Memory B cell (primary cell): Measurements from ENCODE around the gene HOXD4.
A peak's percentile ranks its signal among the peaks of the same experiment; 100 is the strongest.

Experiments used
- ATAC-seq: fragments of 150-1000 bp; cut with Tn5 transposase; 2 replicates; pipeline ENCODE4 v1.10.0; 2021; ENCODE audit warnings: low read depth, mild to moderate bottlenecking, moderate library complexity
- DNase-seq, 2 donors: peaks; one replicate each; pipeline ENCODE4 v3.0.0; 2022; ENCODE audit warnings: low spot score in 2 of 2
- H3K27ac Mint-ChIP-seq: one replicate; pipeline ENCODE4 v1.8.0; 2022; ENCODE audit warnings: mild to moderate bottlenecking, moderate library complexity, mixed read lengths
- H3K27me3 Mint-ChIP-seq: one replicate; pipeline ENCODE4 v1.8.0; 2022; ENCODE audit warnings: mixed read lengths
- H3K36me3 Mint-ChIP-seq: one replicate; pipeline ENCODE4 v1.8.0; 2022; ENCODE audit warnings: mild to moderate bottlenecking, mixed read lengths
- H3K4me1 Mint-ChIP-seq: one replicate; pipeline ENCODE4 v1.8.0; 2022; ENCODE audit warnings: mixed read lengths
- H3K4me3 Mint-ChIP-seq: one replicate; pipeline ENCODE4 v1.8.0; 2022; ENCODE audit warnings: mild to moderate bottlenecking, moderate library complexity, mixed read lengths
- H3K9me3 Mint-ChIP-seq: one replicate; pipeline ENCODE4 v1.8.0; 2022; ENCODE audit warnings: mixed read lengths

The HOXD4 gene

GRCh38 chr2:176138526-176138922, 12.8 kb upstream of the HOXD4 start:
- Mint-ChIP-seq H3K27ac (no peak overlapping the region), H3K27me3 (peaks cover 38% of the 10 kb centered on the region), H3K36me3 (peaks cover 3% of the 10 kb centered on the region), H3K4me3 (no peak overlapping the region), H3K9me3 (peaks cover 2% of the 10 kb centered on the region), H3K4me1 (peaks cover 12% of the 10 kb centered on the region)
- DNase-seq (no peak), ATAC-seq (no peak)

DNA sequence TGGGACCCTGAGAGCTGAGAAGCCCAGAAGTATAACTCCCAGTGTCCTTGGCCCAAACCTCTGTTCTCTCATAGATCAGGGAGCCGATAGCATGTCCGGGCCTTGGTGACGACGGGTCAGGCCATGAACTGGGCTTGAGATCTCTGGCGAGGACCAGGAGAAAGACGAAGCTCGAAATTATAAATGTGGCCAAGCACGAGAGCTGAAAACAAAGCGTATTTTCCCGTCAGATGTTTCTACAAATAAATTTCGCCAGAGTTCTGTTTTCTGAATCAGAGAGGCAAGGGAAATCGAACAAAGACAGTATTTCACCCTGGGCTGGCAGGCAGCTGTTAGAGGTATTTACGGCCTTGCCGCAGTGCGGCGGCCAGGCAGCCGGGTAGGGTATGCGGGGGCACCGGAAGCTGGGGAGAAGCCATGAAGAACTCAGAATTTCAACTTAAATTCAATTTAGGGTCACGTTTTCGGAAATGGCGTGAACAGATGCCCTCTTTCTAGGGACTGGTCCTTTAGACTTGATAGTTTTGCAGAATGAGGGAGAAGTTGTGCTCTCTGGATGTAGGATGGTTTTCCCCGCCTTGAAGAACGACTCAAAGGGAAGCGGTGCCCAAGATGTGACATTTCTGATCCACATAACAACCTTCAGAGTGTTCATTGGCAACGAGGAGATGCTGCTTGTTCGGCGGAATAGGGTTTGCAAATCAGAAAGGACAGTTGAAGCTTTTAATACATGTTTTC, 12.3 kb upstream of the HOXD4 start:
- Mint-ChIP-seq H3K27me3 (peaks cover 38% of the 10 kb centered on the region), H3K4me1 (peaks cover 12% of the 10 kb centered on the region), H3K9me3 (peaks cover 2% of the 10 kb centered on the region), H3K27ac (no peak overlapping the region), H3K4me3 (no peak overlapping the region), H3K36me3 (peaks cover 3% of the 10 kb centered on the region)
- ATAC-seq (no peak), DNase-seq (no peak)

DNA sequence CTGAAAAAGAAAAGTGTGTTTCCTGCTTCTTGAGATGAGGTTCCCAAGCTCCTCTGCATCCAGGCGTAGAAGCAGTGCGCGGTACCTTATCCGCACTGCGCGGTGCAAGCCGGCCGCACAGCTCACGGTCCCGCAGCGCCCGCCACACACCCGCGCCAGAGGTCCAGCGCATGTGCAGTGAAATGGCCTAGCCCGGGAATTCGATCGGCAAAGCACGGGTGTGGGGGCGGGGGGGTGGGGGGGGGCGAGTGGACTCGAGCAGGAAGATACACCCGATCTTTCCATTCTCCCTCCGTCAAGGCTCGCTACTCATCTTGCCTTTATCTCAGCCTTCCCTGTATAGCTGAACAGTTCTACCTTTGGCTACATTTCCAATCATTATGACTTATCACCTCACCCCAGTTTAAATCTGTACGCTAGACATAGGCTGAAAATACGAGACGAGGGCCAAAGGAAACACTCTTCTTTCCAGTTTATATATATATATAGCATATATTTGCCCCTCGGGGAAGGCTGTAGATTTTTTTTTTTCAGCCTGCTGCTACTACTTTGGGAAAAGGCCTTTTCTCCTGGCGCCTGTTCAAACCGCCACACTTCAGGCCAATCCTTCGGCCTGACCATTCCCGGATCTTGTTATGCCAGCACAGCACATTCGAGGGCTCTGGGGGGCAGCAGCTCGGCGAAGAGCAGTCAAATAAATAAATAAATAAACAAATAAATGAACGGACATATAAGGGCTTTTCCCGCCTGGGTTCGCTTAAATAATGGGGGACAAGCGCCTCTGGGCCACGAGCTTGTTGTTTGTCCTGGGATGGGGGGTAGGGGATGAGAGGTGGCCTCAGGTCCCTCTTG, 11.5 kb upstream of the HOXD4 start:
- Mint-ChIP-seq H3K36me3 (peaks cover 3% of the 10 kb centered on the region), H3K4me1 (peaks cover 12% of the 10 kb centered on the region), H3K4me3 (no peak overlapping the region), H3K9me3 (peaks cover 2% of the 10 kb centered on the region), H3K27ac (no peak overlapping the region), H3K27me3 (peaks cover 39% of the 10 kb centered on the region)
- DNase-seq (no peak), ATAC-seq (no peak)

DNA sequence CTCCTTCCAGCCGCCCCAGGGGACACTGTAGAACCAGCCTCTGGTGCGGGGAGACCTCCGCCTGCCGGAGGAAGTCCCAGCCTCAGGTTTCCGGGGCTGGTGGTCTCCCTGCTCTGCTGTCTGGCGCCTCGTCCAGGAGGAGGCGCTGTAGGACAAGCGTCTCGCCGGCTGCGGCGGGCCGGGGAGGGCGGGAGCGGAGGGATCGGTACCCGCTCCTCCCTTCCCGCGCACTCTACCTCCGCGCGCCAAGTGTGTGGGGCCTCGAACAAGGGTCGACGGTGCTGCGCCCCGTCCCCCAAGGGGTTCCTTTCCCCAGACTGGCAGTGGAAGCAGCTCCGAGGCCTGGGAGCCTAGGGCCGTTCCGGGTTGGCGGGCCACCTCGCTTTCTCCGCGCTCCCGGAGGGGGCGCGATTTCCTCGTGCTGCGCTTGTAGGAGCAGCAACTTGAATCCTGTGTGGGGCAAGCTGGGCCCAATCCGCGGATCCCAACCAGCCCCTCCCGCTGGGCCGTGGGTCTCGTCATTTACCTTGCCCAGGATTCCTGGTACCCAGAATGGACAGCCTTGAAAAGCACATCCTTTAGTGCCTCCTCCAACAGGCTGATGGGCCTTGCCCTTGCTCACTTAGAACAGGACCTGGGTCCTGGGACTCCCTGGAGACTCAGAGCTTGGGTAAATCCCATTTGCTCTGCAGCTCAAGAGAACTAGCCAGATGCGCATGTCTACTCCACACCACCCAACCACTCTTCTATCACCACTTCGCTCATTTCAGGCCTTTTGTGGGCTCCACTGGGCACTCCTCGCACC, 10.6 kb upstream of the HOXD4 start:
- peaks cover 1% of the 10 kb centered on the region for H3K9me3 Mint-ChIP-seq
- DNase-seq (peak; percentile 52 to 78), ATAC-seq (peak; percentile 82)
- peaks cover 40% of the 10 kb centered on the region for H3K27me3 Mint-ChIP-seq
- H3K27ac Mint-ChIP-seq: no peak overlapping the region
- H3K4me3 Mint-ChIP-seq: peak overlapping the region; percentile 2
- H3K36me3 Mint-ChIP-seq: peaks cover 3% of the 10 kb centered on the region
- H3K4me1 Mint-ChIP-seq: peaks cover 10% of the 10 kb centered on the region

DNA sequence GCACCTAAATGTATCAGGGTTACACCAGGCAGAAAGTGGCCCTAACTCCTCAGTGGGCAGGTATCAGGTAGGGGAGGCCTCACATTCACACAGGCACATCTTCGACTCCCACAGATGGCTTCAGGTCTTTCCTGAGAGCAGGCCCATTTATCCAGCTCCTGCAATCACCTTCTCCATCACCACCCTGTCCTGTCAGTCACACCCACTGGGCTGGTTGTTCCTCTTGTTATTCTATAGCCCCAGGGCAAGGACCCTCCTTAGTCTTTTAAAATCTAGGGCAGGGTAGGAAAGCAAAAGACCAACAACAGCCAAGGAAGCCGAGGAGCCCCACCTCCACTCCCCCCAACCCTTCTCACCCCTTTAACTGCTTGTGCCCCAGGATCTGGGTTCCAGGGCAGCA, 9.1 kb upstream of the HOXD4 start:
- Mint-ChIP-seq H3K27me3 (peaks cover 35% of the 10 kb centered on the region), H3K9me3 (no peaks in the 10 kb centered on the region), H3K27ac (no peak overlapping the region), H3K36me3 (peaks cover 3% of the 10 kb centered on the region), H3K4me1 (peaks cover 5% of the 10 kb centered on the region), H3K4me3 (no peak overlapping the region)
- DNase-seq (no peak), ATAC-seq (no peak)

- H3K36me3 Mint-ChIP-seq: no peaks in the 10 kb centered on the region
- ATAC-seq (no peak), DNase-seq (peak in 1 of 2 donors; percentile 6)
- H3K4me3 Mint-ChIP-seq: no peak overlapping the region
- H3K4me1 Mint-ChIP-seq: peaks cover 5% of the 10 kb centered on the region
- no peak overlapping the region for H3K27ac Mint-ChIP-seq
- no peaks in the 10 kb centered on the region for H3K9me3 Mint-ChIP-seq
- H3K27me3 Mint-ChIP-seq: peaks cover 29% of the 10 kb centered on the region
Measured at GRCh38 chr2:176145085-176145969, 6.0 kb upstream of the HOXD4 start.

GRCh38 chr2:176146101-176146500, 5.2 kb upstream of the HOXD4 start:
- peaks cover 32% of the 10 kb centered on the region for H3K27me3 Mint-ChIP-seq
- DNase-seq (no peak), ATAC-seq (no peak)
- no peak overlapping the region for H3K4me3 Mint-ChIP-seq
- peaks cover 5% of the 10 kb centered on the region for H3K4me1 Mint-ChIP-seq
- no peaks in the 10 kb centered on the region for H3K36me3 Mint-ChIP-seq
- H3K9me3 Mint-ChIP-seq: no peaks in the 10 kb centered on the region
- no peak overlapping the region for H3K27ac Mint-ChIP-seq

- Mint-ChIP-seq H3K4me1 (no peaks in the 10 kb centered on the region), H3K4me3 (no peak overlapping the region), H3K27me3 (peaks cover 28% of the 10 kb centered on the region), H3K27ac (no peak overlapping the region), H3K9me3 (no peaks in the 10 kb centered on the region), H3K36me3 (no peaks in the 10 kb centered on the region)
- DNase-seq: no peak
- no peak for ATAC-seq
Measured at GRCh38 chr2:176146645-176147044, 4.7 kb upstream of the HOXD4 start.

DNA sequence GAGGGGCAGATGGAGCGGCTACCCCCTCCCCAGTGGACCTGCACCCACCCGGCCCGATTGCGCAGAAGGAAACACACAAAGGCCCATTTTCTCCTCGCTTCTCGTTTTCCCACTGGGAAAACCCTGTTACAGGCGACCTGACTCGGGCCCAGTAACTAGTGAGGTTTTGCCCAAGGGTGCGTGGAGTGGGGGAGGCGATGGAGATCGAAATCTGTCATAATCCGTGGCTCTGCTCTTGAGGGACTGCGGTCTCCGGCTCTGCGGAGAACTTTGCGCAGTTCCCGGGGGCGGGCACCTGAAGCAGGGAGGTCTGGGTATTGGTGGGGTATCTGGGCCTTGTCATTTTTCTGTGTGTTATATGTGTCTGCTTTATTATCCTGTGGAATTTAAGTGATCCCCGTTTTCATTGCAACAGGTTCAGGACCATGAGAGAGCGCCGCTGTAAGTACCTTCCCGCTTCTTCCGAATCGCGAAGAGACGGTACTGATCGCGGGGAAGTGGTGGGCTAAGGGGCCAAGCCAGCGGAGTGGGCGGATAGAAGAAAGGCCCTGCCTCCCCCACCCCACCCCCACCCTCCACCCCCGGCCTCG, 4.0 kb upstream of the HOXD4 start:
- Mint-ChIP-seq H3K9me3 (no peaks in the 10 kb centered on the region), H3K4me1 (no peaks in the 10 kb centered on the region), H3K4me3 (no peak overlapping the region), H3K27ac (no peak overlapping the region), H3K36me3 (no peaks in the 10 kb centered on the region), H3K27me3 (peaks cover 26% of the 10 kb centered on the region)
- DNase-seq (no peak), ATAC-seq (no peak)

DNA sequence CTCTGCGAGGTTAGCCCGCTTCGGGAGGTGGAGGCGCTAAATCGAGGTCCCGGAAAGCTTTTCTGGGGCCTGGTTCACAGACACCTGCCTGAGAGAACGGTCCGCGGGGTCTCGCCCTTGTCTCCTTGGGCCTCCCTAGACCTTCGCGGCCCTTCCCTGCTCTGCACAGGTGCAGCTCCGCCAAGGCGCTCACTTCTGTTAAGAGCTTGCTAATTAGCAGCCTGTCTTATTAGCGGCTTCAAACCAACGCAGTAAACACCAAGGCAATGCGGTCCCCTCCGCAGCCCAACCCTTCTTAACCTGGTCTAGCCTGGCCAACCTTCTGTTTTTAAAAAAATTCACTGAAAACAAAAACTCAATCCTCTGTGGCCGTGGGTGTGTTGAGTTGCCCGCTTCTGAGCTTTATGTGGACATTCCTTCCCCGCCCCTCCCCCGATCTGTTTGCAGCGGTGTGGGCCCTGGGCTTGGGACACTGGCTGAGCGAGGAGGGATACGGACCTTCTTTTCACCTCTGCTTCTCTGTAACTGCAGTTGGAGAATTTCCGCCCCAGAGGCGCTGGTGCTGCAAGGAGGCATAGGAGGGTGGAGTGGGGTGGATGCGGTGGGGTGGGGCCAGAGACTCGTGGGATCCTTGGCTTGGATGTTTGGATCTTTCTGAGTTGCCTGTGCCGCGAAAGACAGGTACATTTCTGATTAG, 3.4 kb upstream of the HOXD4 start:
- no peaks in the 10 kb centered on the region for H3K9me3 Mint-ChIP-seq
- no peak for DNase-seq
- H3K27ac Mint-ChIP-seq: no peak overlapping the region
- H3K27me3 Mint-ChIP-seq: peaks cover 25% of the 10 kb centered on the region
- no peak for ATAC-seq
- no peak overlapping the region for H3K4me3 Mint-ChIP-seq
- no peaks in the 10 kb centered on the region for H3K36me3 Mint-ChIP-seq
- no peaks in the 10 kb centered on the region for H3K4me1 Mint-ChIP-seq

GRCh38 chr2:176148751-176149421, 2.5 kb upstream of the HOXD4 start:
- peaks cover 23% of the 10 kb centered on the region for H3K27me3 Mint-ChIP-seq
- H3K4me1 Mint-ChIP-seq: no peaks in the 10 kb centered on the region
- no peak for ATAC-seq
- DNase-seq: peak in 1 of 2 donors; percentile 7
- no peak overlapping the region for H3K27ac Mint-ChIP-seq
- no peaks in the 10 kb centered on the region for H3K36me3 Mint-ChIP-seq
- H3K4me3 Mint-ChIP-seq: no peak overlapping the region
- no peaks in the 10 kb centered on the region for H3K9me3 Mint-ChIP-seq

DNA sequence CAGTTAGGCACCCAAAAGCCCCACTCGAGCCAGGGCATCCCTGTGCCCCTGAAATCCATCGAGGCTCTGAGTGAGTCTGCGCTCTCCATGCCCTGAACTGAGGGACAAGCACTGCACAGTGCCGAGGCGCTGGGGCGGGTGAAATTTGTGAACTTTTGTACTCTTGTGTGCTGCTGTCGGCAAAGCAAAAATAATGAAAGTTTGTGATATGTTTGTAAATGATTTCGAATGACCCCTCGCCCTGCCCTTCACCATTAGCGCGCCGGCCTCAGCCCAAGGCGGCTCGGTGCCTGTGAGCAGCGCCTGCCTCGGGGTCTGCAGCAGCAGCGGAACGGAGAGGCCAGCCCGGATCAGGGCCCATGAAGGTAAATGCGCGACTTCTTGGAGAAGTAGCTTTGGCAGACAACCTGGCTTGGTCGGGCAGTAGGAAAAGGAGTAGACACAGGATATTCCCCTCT, 1.8 kb upstream of the HOXD4 start:
- no peaks in the 10 kb centered on the region for H3K4me1 Mint-ChIP-seq
- DNase-seq: peak in 1 of 2 donors; percentile 8
- no peaks in the 10 kb centered on the region for H3K9me3 Mint-ChIP-seq
- peaks cover 20% of the 10 kb centered on the region for H3K27me3 Mint-ChIP-seq
- H3K36me3 Mint-ChIP-seq: no peaks in the 10 kb centered on the region
- no peak overlapping the region for H3K4me3 Mint-ChIP-seq
- ATAC-seq: no peak
- no peak overlapping the region for H3K27ac Mint-ChIP-seq
